Activated T-helper 2 cell treated with anti-CD3 and anti-CD28 coated beads, Interferon-gamma antibody, Interleukin-2, Interleukin-4, amounts not matched to agents 10 μg/mL and 5 μg/mL and 100 μg/mL, durations not matched to agents 14 hours and 24 hours and 36 hours (primary cell): ENCODE results near the gene DMTF1. TPM values are rescaled to one million over a fixed set of nuclear protein-coding genes. Genes with fewer than 3 reads are reported as not detected.

Experiments used
- DNase-seq: peaks from one replicate; pipeline ENCODE4 v3.0.0; 2021; ENCODE audit warnings: low spot score
- H3K27ac Mint-ChIP-seq: one replicate; pipeline ENCODE4 v1.8.0; 2021; ENCODE audit warnings: mixed read lengths
- H3K27me3 Mint-ChIP-seq: one replicate; pipeline ENCODE4 v1.8.0; 2021; ENCODE audit warnings: low read depth, mixed read lengths
- H3K36me3 Mint-ChIP-seq: one replicate; pipeline ENCODE4 v1.8.0; 2021; ENCODE audit warnings: low read depth, mixed read lengths
- H3K4me1 Mint-ChIP-seq: one replicate; pipeline ENCODE4 v1.8.0; 2021; ENCODE audit warnings: low read depth, mixed read lengths
- H3K4me3 Mint-ChIP-seq: one replicate; pipeline ENCODE4 v1.8.0; 2021; ENCODE audit warnings: low read depth, mild to moderate bottlenecking, moderate library complexity, mixed read lengths
- H3K9me3 Mint-ChIP-seq: one replicate; pipeline ENCODE4 v1.8.0; 2021; ENCODE audit warnings: mixed read lengths
- intact Hi-C: fragments of 100-400 bp; cut with micrococcal nuclease; formaldehyde crosslinking; loops from one replicate; pipeline ENCODE4 v1.15.1; 2023
- total RNA-seq: library from RNA; stranded (reverse); gene quantifications from 2 replicates; pipeline ENCODE4 v1.2.3, GENCODE V29; 2022

Gene DMTF1
- total RNA-seq, 1 donor from 2014 or later = 112 TPM

- peaks cover 34% of the 10 kb centered on the region for H3K4me1 Mint-ChIP-seq
- DNase-seq = no peak
- H3K27me3 Mint-ChIP-seq = no peaks in the 10 kb centered on the region
- H3K27ac Mint-ChIP-seq = peak overlapping the region; percentile 96
- H3K9me3 Mint-ChIP-seq = no peaks in the 10 kb centered on the region
- peaks cover 21% of the 10 kb centered on the region for H3K36me3 Mint-ChIP-seq
- peak overlapping the region; percentile 93 for H3K4me3 Mint-ChIP-seq
- intact Hi-C loops = loop anchor here (1.0 to 10.0 kb wide), 8 partner anchors 68 to 1063 kb away; partner anchors contain the start of genes CROT, DBF4, ELAPOR2 and RUNDC3B
Measured at GRCh38 chr7:87151729-87152111, 533 bp upstream of the DMTF1 start.

- no peaks in the 10 kb centered on the region for H3K9me3 Mint-ChIP-seq
- H3K27ac Mint-ChIP-seq = peak overlapping the region; percentile 96
- peaks cover 39% of the 10 kb centered on the region for H3K4me1 Mint-ChIP-seq
- peak; percentile 16 for DNase-seq
- H3K27me3 Mint-ChIP-seq = no peaks in the 10 kb centered on the region
- intact Hi-C loops = loop anchor here (1.0 to 10.0 kb wide), 8 partner anchors 66 to 1062 kb away; partner anchors contain the start of genes CROT, DBF4, ELAPOR2 and RUNDC3B
- peak overlapping the region; percentile 93 for H3K4me3 Mint-ChIP-seq
- H3K36me3 Mint-ChIP-seq = peaks cover 27% of the 10 kb centered on the region
Measured at GRCh38 chr7:87152897-87153641, 816 bp downstream of the DMTF1 start.

- Mint-ChIP-seq H3K27ac (no peak overlapping the region), H3K4me1 (peaks cover 39% of the 10 kb centered on the region), H3K4me3 (peak overlapping the region; percentile 93), H3K9me3 (no peaks in the 10 kb centered on the region), H3K27me3 (no peaks in the 10 kb centered on the region), H3K36me3 (peaks cover 27% of the 10 kb centered on the region)
- no peak for DNase-seq
- intact Hi-C loops = loop anchor here (5.0 to 10.0 kb wide), 4 partner anchors 83 to 1061 kb away; partner anchors contain the start of genes DBF4, RUNDC3B and SLC25A40
Measured at GRCh38 chr7:87154166-87154565, 1.9 kb downstream of the DMTF1 start.

GRCh38 chr7:87154569-87154968 is 2.3 kb downstream of the DMTF1 start:
- DNase-seq = no peak
- H3K27me3 Mint-ChIP-seq = no peaks in the 10 kb centered on the region
- no peaks in the 10 kb centered on the region for H3K9me3 Mint-ChIP-seq
- peaks cover 29% of the 10 kb centered on the region for H3K36me3 Mint-ChIP-seq
- intact Hi-C loops = loop anchor here (5.0 to 10.0 kb wide), 4 partner anchors 83 to 1060 kb away; partner anchors contain the start of genes DBF4, RUNDC3B and SLC25A40
- peaks cover 41% of the 10 kb centered on the region for H3K4me1 Mint-ChIP-seq
- peak overlapping the region; percentile 93 for H3K4me3 Mint-ChIP-seq
- H3K27ac Mint-ChIP-seq = peak overlapping the region; percentile 21

GRCh38 chr7:87155788-87156187 is 3.5 kb downstream of the DMTF1 start:
- intact Hi-C loops = loop anchor here (5.0 to 10.0 kb wide), 4 partner anchors 37 to 1059 kb away; partner anchors contain the start of genes DBF4, RUNDC3B and SLC25A40
- no peaks in the 10 kb centered on the region for H3K9me3 Mint-ChIP-seq
- H3K36me3 Mint-ChIP-seq = peaks cover 37% of the 10 kb centered on the region
- H3K27ac Mint-ChIP-seq = no peak overlapping the region
- DNase-seq = no peak
- peaks cover 47% of the 10 kb centered on the region for H3K4me1 Mint-ChIP-seq
- no peaks in the 10 kb centered on the region for H3K27me3 Mint-ChIP-seq
- H3K4me3 Mint-ChIP-seq = peak overlapping the region; percentile 38

- Mint-ChIP-seq H3K4me1 (peaks cover 41% of the 10 kb centered on the region), H3K27me3 (no peaks in the 10 kb centered on the region), H3K9me3 (no peaks in the 10 kb centered on the region), H3K36me3 (peaks cover 37% of the 10 kb centered on the region), H3K27ac (no peak overlapping the region), H3K4me3 (no peak overlapping the region)
- no peak for DNase-seq
- intact Hi-C loops = loop anchor here (5.0 to 10.0 kb wide), 4 partner anchors 36 to 1058 kb away; partner anchors contain the start of genes DBF4, RUNDC3B and SLC25A40
Measured at GRCh38 chr7:87156709-87157108, 4.5 kb downstream of the DMTF1 start.

- Mint-ChIP-seq H3K27me3 (no peaks in the 10 kb centered on the region), H3K27ac (no peak overlapping the region), H3K4me3 (no peak overlapping the region), H3K36me3 (peaks cover 48% of the 10 kb centered on the region), H3K4me1 (peaks cover 33% of the 10 kb centered on the region), H3K9me3 (no peaks in the 10 kb centered on the region)
- no peak for DNase-seq
- intact Hi-C loops = loop anchor here (5.0 to 10.0 kb wide), 4 partner anchors 33 to 1055 kb away; partner anchors contain the start of genes DBF4, RUNDC3B and SLC25A40
Measured at GRCh38 chr7:87159538-87159937, 7.3 kb downstream of the DMTF1 start.

- H3K36me3 Mint-ChIP-seq = peaks cover 71% of the 10 kb centered on the region
- no peak overlapping the region for H3K27ac Mint-ChIP-seq
- no peak overlapping the region for H3K4me3 Mint-ChIP-seq
- H3K9me3 Mint-ChIP-seq = no peaks in the 10 kb centered on the region
- peaks cover 12% of the 10 kb centered on the region for H3K4me1 Mint-ChIP-seq
- H3K27me3 Mint-ChIP-seq = no peaks in the 10 kb centered on the region
- no peak for DNase-seq
- intact Hi-C loops = no loop called here
Measured at GRCh38 chr7:87164433-87164832, 12.2 kb downstream of the DMTF1 start.

- Mint-ChIP-seq H3K4me1 (peaks cover 7% of the 10 kb centered on the region), H3K27ac (no peak overlapping the region), H3K4me3 (no peak overlapping the region), H3K9me3 (no peaks in the 10 kb centered on the region), H3K27me3 (no peaks in the 10 kb centered on the region), H3K36me3 (peaks cover 76% of the 10 kb centered on the region)
- no peak for DNase-seq
- intact Hi-C loops = no loop called here
Measured at GRCh38 chr7:87170828-87171227, 18.6 kb downstream of the DMTF1 start.

GRCh38 chr7:87171282-87171934 is 19.2 kb downstream of the DMTF1 start:
- H3K9me3 Mint-ChIP-seq = no peaks in the 10 kb centered on the region
- peaks cover 10% of the 10 kb centered on the region for H3K4me1 Mint-ChIP-seq
- H3K36me3 Mint-ChIP-seq = peaks cover 76% of the 10 kb centered on the region
- intact Hi-C loops = no loop called here
- no peak for DNase-seq
- no peaks in the 10 kb centered on the region for H3K27me3 Mint-ChIP-seq
- no peak overlapping the region for H3K4me3 Mint-ChIP-seq
- no peak overlapping the region for H3K27ac Mint-ChIP-seq

- H3K36me3 Mint-ChIP-seq = peaks cover 74% of the 10 kb centered on the region
- intact Hi-C loops = no loop called here
Measured at GRCh38 chr7:87173471-87173870, 21.2 kb downstream of the DMTF1 start.

GRCh38 chr7:87178320-87178719 is 26.1 kb downstream of the DMTF1 start:
- Mint-ChIP-seq H3K9me3 (no peaks in the 10 kb centered on the region), H3K27me3 (no peaks in the 10 kb centered on the region), H3K4me3 (no peak overlapping the region), H3K27ac (no peak overlapping the region), H3K4me1 (peaks cover 13% of the 10 kb centered on the region), H3K36me3 (peaks cover 74% of the 10 kb centered on the region)
- no peak for DNase-seq
- intact Hi-C loops = no loop called here

More at GRCh38 chr7:87173471-87173870, 21.2 kb downstream of the DMTF1 start:
- no peak overlapping the region for H3K27ac Mint-ChIP-seq
- H3K9me3 Mint-ChIP-seq = no peaks in the 10 kb centered on the region
- no peak for DNase-seq
- no peak overlapping the region for H3K4me3 Mint-ChIP-seq
- H3K27me3 Mint-ChIP-seq = no peaks in the 10 kb centered on the region
- H3K4me1 Mint-ChIP-seq = peaks cover 14% of the 10 kb centered on the region

GRCh38 chr7:87179180-87179579 is 26.9 kb downstream of the DMTF1 start:
- Mint-ChIP-seq H3K27ac (no peak overlapping the region), H3K4me3 (no peak overlapping the region), H3K9me3 (no peaks in the 10 kb centered on the region), H3K27me3 (no peaks in the 10 kb centered on the region), H3K4me1 (peaks cover 16% of the 10 kb centered on the region), H3K36me3 (peaks cover 74% of the 10 kb centered on the region)
- intact Hi-C loops = no loop called here
- no peak for DNase-seq
